Thoracic aorta (tissue), 2 donors: ENCODE results near the gene NCKAP1. TPM values are rescaled to one million over a fixed set of nuclear protein-coding genes. Genes with fewer than 3 reads are reported as not detected.

Experiments
- ATAC-seq: fragments of 150-250 bp; one replicate; pipeline ENCODE4 v1.8.0; 2017; ENCODE audit warnings: low read depth; ENCODE audit not compliant: insufficient number of reproducible peaks, low FRiP score
- DNase-seq: peaks from one replicate; pipeline ENCODE4 v3.0.0-alpha.2; 2020; ENCODE audit warnings: low spot score
- H3K27ac ChIP-seq, 2 donors: fragments of 200-600 bp; sonication (generic); 1 replicate in 1 of 2; 2 replicates in 1 of 2; pipeline ENCODE4 v1.5.1; 2016; ENCODE audit warnings: mild to moderate bottlenecking in 2 of 2, moderate library complexity in 2 of 2
- H3K27me3 ChIP-seq: fragments of 200-600 bp; sonication (generic); replicated peaks from 2 replicates; pipeline ENCODE4 v1.6.0; 2016; ENCODE audit warnings: mild to moderate bottlenecking; ENCODE audit not compliant: insufficient read depth
- H3K36me3 ChIP-seq: fragments of 200-600 bp; sonication (generic); one replicate; pipeline ENCODE4 v1.5.1; 2016
- H3K4me1 ChIP-seq, 2 donors: fragments of 200-600 bp; sonication (generic); 1 replicate in 1 of 2; 2 replicates in 1 of 2; pipeline versions ENCODE4 v1.5.1 to v1.6.0; 2016; ENCODE audit warnings: low read depth in 2 of 2, mild to moderate bottlenecking in 1 of 2; ENCODE audit not compliant: control insufficient read depth in 1 of 2
- H3K4me3 ChIP-seq: fragments of 200-600 bp; sonication (generic); 2 replicates; pipeline ENCODE4 v1.5.1; 2016; ENCODE audit warnings: mild to moderate bottlenecking
- H3K9me3 ChIP-seq: fragments of 200-600 bp; sonication (generic); 2 replicates; pipeline ENCODE4 v1.5.1; 2016
- CTCF ChIP-seq: fragments of 200-600 bp; sonication (generic); IDR thresholded peaks from one replicate; pipeline ENCODE4 v1.5.1; 2019; ENCODE audit warnings: antibody characterized with exemption
- total RNA-seq, 2 donors: library from RNA; depleted of rRNA; stranded (reverse); fragments of >200 nt; gene quantifications; one replicate each; pipeline versions ENCODE4 v1.1.0 to v1.2.3, GENCODE V29; 2016

The NCKAP1 gene
- total RNA-seq, 2 donors from 2014 or later, result 116 to 159 TPM

DNA sequence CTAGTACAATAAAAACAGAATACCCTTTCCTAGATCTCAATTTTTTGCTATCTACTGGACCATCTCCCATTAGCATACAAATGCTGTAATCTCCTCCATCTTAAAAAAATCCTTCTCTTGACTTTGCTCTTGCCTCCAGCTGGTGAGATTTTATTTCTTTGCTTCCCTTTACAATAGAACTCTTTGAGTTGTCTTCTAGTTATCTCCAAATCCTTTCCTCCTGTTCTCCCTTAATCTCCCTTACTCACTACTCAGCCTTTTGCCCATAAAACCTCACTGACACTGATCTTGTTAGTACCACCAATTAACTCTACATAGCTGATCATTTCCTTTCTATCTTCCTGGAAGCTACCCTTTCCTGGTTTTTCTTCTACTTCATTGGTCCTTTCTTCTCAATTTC, 108.3 kb downstream of the NCKAP1 start:
- H3K27ac ChIP-seq, result no peak overlapping the region
- H3K36me3 ChIP-seq, result peaks cover 15% of the 10 kb centered on the region
- DNase-seq, result no peak
- H3K4me1 ChIP-seq, result peaks cover 0 to 5% of the 10 kb centered on the region in 2 donors
- H3K27me3 ChIP-seq, result no peaks in the 10 kb centered on the region
- no peaks in the 10 kb centered on the region for H3K9me3 ChIP-seq
- no peak overlapping the region for H3K4me3 ChIP-seq
- ATAC-seq, result no peak
- no peak for TF ChIP-seq CTCF

GRCh38 chr2:182924306-182924705, 114.0 kb downstream of the NCKAP1 start:
- TF ChIP-seq CTCF, result no peak
- peaks cover 0 to 7% of the 10 kb centered on the region in 2 donors for H3K4me1 ChIP-seq
- no peak overlapping the region for H3K27ac ChIP-seq
- DNase-seq (no peak), ATAC-seq (no peak)
- H3K4me3 ChIP-seq, result no peak overlapping the region
- peaks cover 3% of the 10 kb centered on the region for H3K36me3 ChIP-seq
- H3K9me3 ChIP-seq, result no peaks in the 10 kb centered on the region
- no peaks in the 10 kb centered on the region for H3K27me3 ChIP-seq

DNA sequence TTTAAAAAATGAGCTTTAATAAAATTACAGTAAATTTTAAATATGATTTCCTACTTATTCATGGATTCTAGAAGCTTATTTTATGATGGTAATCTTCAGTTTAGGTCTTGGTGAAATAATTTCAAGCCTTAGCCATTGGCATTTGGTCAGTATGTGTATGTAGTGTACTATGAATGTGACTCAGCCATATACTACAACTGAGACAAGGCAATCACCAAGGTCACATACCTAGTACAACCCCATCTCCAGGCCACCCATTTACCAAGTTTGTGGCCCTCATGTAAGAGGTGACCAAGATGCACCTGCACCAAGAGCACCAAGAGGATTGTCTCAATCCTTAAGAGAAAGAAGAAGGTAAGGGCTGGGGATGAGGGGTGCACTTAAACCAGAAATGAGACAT, 117.0 kb downstream of the NCKAP1 start:
- Histone ChIP-seq H3K36me3 (no peaks in the 10 kb centered on the region), H3K27ac (no peak overlapping the region), H3K4me3 (no peak overlapping the region), H3K9me3 (no peaks in the 10 kb centered on the region), H3K4me1 (peaks cover 11 to 13% of the 10 kb centered on the region in 2 donors), H3K27me3 (no peaks in the 10 kb centered on the region)
- TF ChIP-seq CTCF, result no peak
- no peak for ATAC-seq
- no peak for DNase-seq

DNA sequence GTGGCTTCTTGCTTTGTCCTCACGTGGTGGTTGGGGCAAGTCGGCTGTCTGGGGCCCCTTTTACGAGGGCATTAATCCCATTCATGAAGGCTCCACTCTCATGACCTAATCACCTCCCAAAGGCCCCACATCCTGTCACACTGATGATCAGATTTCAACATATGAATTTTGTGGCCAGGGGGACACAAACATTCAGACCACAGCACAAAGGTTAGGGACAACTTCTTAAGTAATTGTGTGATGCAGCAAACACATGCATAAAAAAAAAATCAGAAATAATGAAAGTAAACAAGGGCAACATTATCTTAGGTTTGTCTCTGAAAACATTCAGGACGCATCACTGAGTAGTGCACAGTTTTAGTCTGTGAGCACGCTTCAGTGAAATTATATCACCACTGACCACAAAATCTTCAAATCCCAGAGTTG, 117.6 kb downstream of the NCKAP1 start:
- Histone ChIP-seq H3K4me3 (no peak overlapping the region), H3K27ac (no peak overlapping the region), H3K27me3 (no peaks in the 10 kb centered on the region), H3K9me3 (no peaks in the 10 kb centered on the region), H3K4me1 (peaks cover 9 to 19% of the 10 kb centered on the region in 2 donors), H3K36me3 (no peaks in the 10 kb centered on the region)
- ATAC-seq (no peak), DNase-seq (no peak)
- no peak for TF ChIP-seq CTCF

GRCh38 chr2:182920089-182920488, 118.2 kb downstream of the NCKAP1 start:
- no peaks in the 10 kb centered on the region for H3K27me3 ChIP-seq
- H3K36me3 ChIP-seq, result no peaks in the 10 kb centered on the region
- no peaks in the 10 kb centered on the region for H3K9me3 ChIP-seq
- H3K4me1 ChIP-seq, result peaks cover 12 to 24% of the 10 kb centered on the region in 2 donors
- no peak overlapping the region for H3K27ac ChIP-seq
- no peak for ATAC-seq
- DNase-seq, result no peak
- TF ChIP-seq CTCF, result no peak
- no peak overlapping the region for H3K4me3 ChIP-seq
